Fibroblast of skin of left quadriceps (primary cell): ENCODE results near the gene VWA3B.
"Not testable (repeated sequence)": the region's sequence is repeated elsewhere in the genome, so short reads cannot be mapped to it uniquely, and the experiment has no call there.

Experiments used
- DNase-seq, 2 experiments: peaks; one replicate each; pipeline ENCODE4 v3.0.0-alpha.2; 2013; ENCODE audit warnings: low read depth in 2 of 2

Gene VWA3B

DNA sequence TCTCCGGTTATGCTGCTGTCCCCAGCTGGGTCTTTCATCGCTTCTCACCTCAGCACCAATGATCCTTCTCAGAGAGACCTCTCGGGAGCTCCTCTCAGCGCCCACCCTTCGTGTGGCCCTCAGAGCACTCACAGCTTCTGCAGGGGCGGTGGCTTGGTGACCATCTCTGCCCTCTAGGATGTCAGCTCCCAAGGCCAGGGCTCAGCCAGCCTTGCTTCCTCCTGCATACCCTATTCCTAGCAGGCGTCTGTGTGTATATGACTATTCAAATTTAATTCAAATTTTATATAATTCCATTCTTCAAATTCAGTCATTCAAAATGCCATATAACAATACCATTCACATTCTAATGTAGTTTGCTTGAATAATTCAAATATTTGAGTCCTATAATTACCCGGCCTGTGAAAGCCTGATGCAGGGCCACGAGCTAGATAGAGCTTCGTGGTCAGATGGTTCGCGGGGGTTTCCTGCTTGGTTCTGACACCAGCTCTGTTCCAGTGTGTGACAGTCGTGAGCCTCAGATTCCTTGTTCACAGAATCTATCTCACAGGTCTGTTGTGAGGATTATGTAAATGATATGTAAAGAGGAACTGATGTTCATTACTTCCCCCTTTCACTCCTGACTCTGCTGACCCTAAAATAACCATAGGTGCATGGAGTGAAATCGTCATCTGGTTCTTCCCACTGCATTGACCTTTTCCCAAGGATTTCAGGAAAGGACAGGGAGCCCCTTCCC lies 165.2 kb downstream of the VWA3B start:
- DNase-seq, result no peak

- no peak for DNase-seq
Measured at GRCh38 chr2:98253461-98254070, 166.6 kb downstream of the VWA3B start.

DNA sequence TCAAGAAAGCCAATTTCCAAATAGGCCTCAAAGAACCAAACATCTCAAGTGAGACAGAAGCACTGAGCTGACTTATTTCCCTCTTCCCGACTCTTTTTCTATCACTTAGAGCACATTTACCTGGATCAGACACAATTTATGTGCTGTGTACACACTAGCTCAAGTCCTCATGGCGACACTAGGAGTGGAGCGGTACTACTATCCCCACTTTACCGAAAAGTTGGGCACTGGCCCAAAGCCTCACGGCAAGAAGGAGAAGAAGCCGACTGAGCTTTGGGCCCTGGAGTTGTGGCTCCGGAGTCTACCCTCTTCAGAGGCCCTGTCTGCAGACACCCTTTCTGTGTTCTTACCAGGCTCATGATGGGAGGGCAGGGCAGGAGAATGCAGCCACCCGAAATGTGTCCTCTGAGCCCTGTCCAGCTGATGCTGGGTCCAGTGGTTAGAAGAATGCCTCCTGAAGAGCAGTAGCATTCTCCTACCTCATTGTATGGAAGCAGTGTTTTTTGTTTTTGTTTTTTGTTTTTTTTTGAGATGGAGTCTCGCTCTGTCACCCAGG lies 167.6 kb downstream of the VWA3B start:
- no peak for DNase-seq

DNA sequence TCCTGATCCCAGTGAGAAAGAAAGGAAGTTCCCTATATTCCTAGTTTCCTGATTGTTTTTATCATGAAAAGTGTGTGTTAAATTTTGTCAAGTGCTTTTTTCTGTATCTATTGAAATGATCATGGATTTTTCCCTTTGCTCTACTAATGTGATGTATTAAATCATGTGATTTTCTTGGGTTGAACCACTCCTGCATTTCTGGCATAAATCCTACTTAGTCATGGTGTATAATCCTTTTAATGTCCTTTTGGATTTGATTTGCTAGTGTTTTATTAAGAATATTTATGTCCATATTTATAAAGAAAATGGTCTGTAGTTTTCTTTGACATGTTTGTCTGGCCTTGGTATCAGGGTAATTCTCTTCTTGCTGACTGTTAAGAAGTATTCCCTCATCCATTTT lies 171.9 kb downstream of the VWA3B start:
- DNase-seq, result no peak

GRCh38 chr2:98263362-98263761 lies 176.4 kb downstream of the VWA3B start:
- DNase-seq, result no peak

DNA sequence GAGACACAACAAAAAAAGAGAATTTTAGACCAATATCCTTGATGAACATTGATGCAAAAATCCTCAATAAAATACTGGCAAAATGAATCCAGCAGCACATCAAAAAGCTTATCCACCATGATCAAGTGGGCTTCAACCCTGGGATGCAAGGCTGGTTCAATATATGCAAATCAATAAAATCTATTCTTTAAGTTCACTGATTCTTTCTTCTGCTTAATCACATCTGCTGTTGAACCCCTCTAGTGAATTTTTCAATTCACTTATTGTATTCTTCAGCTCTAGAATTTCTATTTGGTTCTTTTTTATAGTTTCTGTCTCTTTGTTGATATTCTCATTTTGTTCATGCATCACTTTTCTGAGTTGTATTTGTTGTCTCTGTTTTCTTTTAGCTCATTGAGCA lies 181.3 kb downstream of the VWA3B start:
- DNase-seq, result not testable (repeated sequence)

- DNase-seq, result peak; percentile 40 to 42
Measured at GRCh38 chr2:98269274-98269673, 182.3 kb downstream of the VWA3B start.

DNA sequence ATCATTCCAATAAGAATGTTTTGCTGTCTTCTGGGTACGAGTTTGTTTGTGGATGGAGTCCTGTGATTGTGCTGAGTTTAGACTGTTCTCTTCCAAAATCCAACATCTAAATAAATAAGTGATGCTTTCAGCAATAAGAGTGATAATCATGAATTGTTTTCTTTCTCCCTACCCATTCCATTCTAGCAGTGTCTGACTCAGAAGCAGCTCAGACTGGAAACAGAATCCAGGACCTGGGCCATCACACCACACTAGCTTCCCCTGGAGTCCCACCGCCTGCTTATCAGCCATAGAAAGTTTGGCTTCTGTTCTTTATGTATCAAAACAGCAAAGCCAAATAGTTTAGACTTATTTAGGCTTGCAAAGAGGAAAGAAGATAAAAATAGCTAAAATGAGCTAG lies 182.9 kb downstream of the VWA3B start:
- DNase-seq, result no peak

GRCh38 chr2:98277162-98277859 lies 190.3 kb downstream of the VWA3B start:
- DNase-seq, result no peak

GRCh38 chr2:98278074-98278473 lies 191.1 kb downstream of the VWA3B start:
- no peak for DNase-seq

DNA sequence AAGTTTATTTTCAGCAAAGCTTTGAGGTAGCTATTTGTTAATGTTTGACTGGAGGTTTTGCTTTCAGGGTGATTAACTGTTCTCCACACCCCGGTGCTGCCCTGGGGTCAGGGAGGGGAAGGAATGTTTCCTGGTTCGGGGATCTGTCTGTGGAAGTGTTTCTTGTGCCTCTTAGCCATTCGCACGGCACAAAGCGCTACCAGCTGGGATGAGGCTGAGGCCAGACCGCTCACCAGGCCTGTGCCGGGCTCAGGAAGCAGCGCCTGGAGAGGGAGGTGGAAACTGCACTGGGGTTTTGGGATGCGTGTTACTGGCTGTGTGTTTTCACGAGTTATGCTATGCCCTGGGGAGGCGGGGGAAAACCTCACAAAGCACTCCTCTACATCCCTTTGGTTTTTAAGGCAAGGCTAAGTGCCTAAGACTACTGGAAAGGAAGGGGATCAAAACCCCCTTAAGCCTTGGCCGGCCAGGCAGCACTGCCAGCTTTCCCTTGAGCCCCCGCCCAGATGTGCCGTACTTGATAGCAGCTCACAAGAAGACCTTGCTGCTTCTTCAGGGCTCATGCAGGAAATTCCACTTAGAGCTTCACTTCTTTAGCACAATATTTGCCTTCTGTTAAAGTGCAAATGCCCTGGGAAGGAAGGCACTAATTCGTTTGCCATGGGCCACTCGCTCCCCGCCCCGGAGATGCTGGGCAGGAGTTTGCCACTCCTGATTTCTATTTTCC lies 193.6 kb downstream of the VWA3B start:
- DNase-seq, result peak in 1 of 2 experiments; percentile 4

DNA sequence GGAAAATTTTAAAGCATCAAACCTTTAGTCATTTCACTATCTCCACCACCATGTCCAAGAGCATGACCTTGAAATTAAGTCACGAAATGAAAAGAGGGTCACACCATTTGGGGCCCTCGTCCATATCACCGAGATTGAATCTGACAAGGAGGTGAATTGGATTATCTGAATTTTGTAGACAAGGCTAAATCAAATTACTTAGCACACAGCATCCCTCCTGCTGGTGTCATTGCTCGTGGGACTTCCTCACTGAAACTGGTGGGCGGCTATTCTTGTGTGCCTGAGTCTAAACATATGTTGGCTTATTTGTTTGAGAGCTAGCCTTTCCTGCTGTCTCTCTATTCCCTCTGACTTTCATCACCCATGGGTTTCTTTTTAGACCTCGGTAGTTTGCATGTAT lies 194.6 kb downstream of the VWA3B start:
- DNase-seq, result no peak

- DNase-seq, result no peak
Measured at GRCh38 chr2:98282109-98282508, 195.1 kb downstream of the VWA3B start.

DNA sequence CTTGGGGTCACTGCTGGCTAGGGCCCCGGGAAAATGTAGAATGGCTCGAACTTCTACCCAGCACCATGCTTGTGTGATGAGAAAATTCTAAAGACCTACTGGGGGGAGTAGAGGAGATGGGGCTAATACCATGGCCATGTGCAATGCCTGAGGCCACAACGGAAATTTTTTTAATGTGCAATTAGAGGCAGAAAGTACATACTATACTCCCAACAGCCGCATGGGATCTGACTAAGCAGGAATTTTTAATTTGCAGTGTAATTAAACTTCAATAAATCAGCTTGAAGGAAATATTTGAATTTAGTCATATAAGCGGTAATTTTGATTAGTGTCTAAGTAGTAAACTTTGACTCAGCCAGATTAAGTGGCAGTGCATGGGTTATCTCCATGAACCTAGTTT lies 206.1 kb downstream of the VWA3B start:
- no peak for DNase-seq

GRCh38 chr2:98293931-98294687 lies 207.1 kb downstream of the VWA3B start:
- DNase-seq, result no peak

GRCh38 chr2:98294711-98295110 lies 207.7 kb downstream of the VWA3B start:
- DNase-seq, result no peak

- no peak for DNase-seq
Measured at GRCh38 chr2:98295275-98295674, 208.3 kb downstream of the VWA3B start.

DNA sequence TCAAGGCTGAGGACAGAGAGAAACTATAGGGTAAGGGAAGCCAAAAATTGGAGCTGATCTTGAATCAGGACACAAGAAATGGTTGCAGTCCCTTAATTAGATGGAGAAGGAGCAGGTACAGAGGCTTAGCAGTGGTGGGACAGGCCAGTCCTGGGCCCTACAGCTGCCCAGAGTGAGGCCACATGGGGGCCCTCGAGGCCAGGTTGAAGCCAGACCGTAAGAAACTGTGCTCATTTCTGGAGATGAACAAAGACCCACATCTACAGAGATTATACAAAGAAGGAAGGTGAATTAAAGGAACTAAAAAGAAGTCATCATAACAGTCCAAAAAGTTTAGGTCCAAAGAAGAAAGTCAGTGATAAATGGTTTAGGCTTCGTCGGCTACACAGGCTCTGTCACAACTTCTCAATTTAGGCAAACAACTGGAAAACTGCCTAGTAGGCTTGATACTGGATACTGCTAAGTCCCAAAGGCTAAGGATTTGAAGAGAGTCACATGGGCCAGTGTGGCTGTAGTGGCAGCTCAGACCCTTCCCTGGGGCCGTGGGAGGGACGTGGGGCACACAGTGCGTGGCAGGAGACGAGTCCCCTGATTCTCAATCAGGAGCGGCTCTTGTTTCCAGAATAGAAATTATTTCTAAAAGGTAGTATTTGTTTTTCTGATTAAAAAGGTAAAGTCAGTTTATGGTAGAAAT lies 208.9 kb downstream of the VWA3B start:
- no peak for DNase-seq

DNA sequence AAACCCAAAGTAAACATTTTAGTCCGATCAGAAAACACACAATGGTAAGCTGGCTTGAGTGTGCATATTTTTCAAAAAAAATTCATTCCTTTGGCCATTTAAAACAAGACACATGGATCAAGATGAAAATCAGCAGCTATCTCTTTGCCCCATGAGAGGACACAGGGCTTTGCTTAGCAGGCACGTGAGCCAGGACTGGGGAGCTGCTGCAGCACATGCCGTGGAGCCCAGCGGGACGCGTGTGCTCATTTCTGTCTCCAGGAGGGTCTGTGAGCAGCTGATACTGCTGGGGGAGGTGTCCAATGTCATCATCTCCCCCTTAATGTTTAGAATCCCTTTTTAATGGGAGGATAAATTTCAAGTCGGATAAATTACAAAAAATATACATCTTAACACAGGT lies 209.5 kb downstream of the VWA3B start:
- no peak for DNase-seq

DNA sequence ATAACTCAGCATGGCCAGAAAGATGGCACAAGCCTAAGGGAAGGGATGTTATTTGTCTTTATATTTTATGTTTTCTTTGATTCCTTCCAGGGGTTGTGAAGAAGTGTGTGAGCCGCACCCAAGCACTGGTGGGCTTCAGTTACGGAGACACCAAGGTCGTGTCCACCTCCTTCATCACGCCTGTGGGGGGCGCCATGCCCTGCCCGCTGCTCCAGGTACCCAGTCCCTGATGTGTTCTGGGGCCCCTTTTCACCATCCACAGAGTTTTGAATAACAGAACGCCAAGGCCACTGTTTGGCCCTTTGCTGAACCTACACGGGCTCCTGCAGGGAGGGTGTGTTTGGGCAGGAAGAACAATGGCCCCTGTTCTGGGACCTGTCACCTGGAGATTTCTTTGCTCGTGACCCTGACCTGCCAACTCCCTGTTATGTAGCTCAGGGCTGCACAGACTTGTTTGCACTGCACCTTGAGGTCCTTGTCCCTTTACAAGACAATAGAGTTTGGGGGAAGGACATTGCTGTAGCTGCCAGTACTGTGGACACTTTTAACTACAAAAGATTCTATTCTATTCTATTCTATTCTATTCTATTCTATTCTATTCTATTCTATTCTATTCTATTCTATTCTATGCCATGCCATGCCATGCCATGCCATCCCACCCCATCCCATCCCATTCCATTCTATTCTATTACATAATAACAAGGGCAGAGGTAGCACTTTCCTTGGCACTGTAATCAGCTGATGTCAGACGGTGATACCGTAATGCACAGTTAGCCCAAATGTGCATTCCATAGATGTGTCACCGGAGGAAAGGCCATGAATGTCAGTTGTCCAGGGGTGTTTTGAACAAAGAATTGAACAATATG lies 211.1 kb downstream of the VWA3B start:
- DNase-seq, result no peak
